GM12878 (cell line): ENCODE data around the gene TOX2.

Experiments used
- CEBPB ChIP-seq, 2 experiments: fragments of 150-350 bp in 1 of 2; IDR thresholded peaks; 2 replicates each; pipeline ENCODE4 v1.6.1; 2012 to 2014; ENCODE audit warnings: low read depth in 2 of 2, low read length in 2 of 2, borderline replicate concordance in 1 of 2, inconsistent platforms in 1 of 2
- RFX5 ChIP-seq: IDR thresholded peaks from 2 replicates; pipeline ENCODE4 v1.6.1; 2011; ENCODE audit warnings: low read depth, low read length, improper control_type of control experiment

DNA sequence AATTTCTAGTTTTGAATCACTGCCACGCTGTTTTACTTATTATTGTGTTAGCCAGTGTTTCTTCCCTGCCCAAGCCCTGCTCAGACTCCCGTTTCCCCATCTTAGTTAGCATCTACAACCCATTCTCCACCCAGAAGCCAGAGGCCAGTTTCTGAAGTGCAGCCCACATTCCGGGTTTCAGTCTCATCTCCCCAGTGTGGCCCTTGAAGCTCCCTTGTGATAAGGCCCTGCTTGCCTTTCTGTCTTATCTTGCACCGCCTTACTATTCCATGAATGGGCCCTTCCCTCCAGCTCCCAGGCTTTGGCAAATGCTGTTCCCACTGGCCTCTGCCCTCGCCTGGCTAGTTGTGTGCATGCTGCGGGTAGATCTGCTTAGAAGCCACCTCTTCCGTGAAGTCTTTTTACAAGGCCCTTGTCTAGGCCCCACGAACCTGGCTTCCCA is 41.1 kb downstream of the TOX2 start:
- TF ChIP-seq CEBPB (IDR thresholded peaks at IDR 0.05; ENCODE audit: borderline replicate concordance in 1 of 2, low read depth in 2 of 2, low read length in 2 of 2), result no peak
- no peak for TF ChIP-seq RFX5
